Measurements from ENCODE around the gene ABLIM2. TPM values are rescaled to one million over a fixed set of nuclear protein-coding genes. Genes with fewer than 3 reads are reported as not detected.

Gene ABLIM2
- 0.90 and 1.0 TPM in 2 replicates for total RNA-seq (2021)
- long read RNA-seq, partial matches to known transcripts = 0 of 1 reads
- long read RNA-seq, other reads (novel, unspliced or antisense) = 1 of 1 reads

GRCh38 chr4:8158710-8159536, at the start of gene ABLIM2:
ABLIM2 (minus strand) TSS chr4:8158813; CDS start chr4:8158689, 124 bp downstream.
- H4K20me1 ChIP-seq (ENCODE audit: control insufficient read depth, insufficient read depth, insufficient read length) = no peaks in the 10 kb centered on the region
- peak; percentile 98 for DNase-seq
- H3K18ac ChIP-seq (ENCODE audit: insufficient read length, low read depth, low read length) = no peak within 1 kb of the TSS
- peak within 1 kb of the TSS; percentile 93 to 99 for H3K4me3 Mint-ChIP-seq
- no peak for TF ChIP-seq CTCF (conservative IDR thresholded peaks at IDR 0.05)
- H3K27me3 ChIP-seq (ENCODE audit: insufficient read depth, low read length) = peaks cover 8% of the 10 kb centered on the region; the same call in 1 of the 2 replicates
- no peaks in the 10 kb centered on the region for H3K9me3 ChIP-seq (ENCODE audit: control insufficient read depth, low read depth, low read length)
- H3T11ph ChIP-seq (ENCODE audit: low read length) = no peak within 1 kb of the TSS
- H3K4me1 ChIP-seq (ENCODE audit: insufficient read depth, low read length) = no peaks in the 10 kb centered on the region
- H2BK5ac ChIP-seq (ENCODE audit: insufficient read length, low read length) = no peak within 1 kb of the TSS
- H3K56ac ChIP-seq (ENCODE audit: insufficient read length, low read depth, low read length) = no peak within 1 kb of the TSS
- H3K4me2 ChIP-seq (ENCODE audit: insufficient read depth, insufficient read length, low read length) = peak within 1 kb of the TSS; percentile 90
- no peak within 1 kb of the TSS for H2BK20ac ChIP-seq (ENCODE audit: low read depth, low read length, poor library complexity, severe bottlenecking)
- H4K8ac ChIP-seq (replicated peaks; ENCODE audit: insufficient read length, low read depth, low read length) = no peak within 1 kb of the TSS
- no peak within 1 kb of the TSS for H3K9ac ChIP-seq (ENCODE audit: extremely low read depth, insufficient read length, low read length)
- H3K23me2 ChIP-seq (ENCODE audit: insufficient read length, low read depth, low read length, poor library complexity, severe bottlenecking) = peaks cover 9% of the 10 kb centered on the region
- no peak within 1 kb of the TSS for H2BK15ac ChIP-seq (ENCODE audit: low read depth, low read length)
- H3K79me1 ChIP-seq (ENCODE audit: insufficient read depth, low read depth, low read length, poor library complexity, severe bottlenecking) = no peaks in the 10 kb centered on the region
- H2AK5ac ChIP-seq (ENCODE audit: insufficient read length, low read length) = no peak within 1 kb of the TSS
- no peak within 1 kb of the TSS for H2BK120ac ChIP-seq (ENCODE audit: low read depth, low read length, poor library complexity, severe bottlenecking)
- no peaks in the 10 kb centered on the region for H3K36me3 Mint-ChIP-seq (ENCODE audit: insufficient read depth in 1 of 3, low read depth in 3 of 3)
- H4K5ac ChIP-seq (ENCODE audit: insufficient read length, low read depth, low read length) = no peak within 1 kb of the TSS
- H3K4ac ChIP-seq (ENCODE audit: low read depth, low read length) = no peak within 1 kb of the TSS
- H2AFZ ChIP-seq (ENCODE audit: low read length) = no peak within 1 kb of the TSS
- H3K27me3 Mint-ChIP-seq (ENCODE audit: low read depth) = peaks cover 56% of the 10 kb centered on the region
- H3K27ac ChIP-seq (ENCODE audit: insufficient read length, low read depth, low read length) = no peak within 1 kb of the TSS
- H3K14ac ChIP-seq (ENCODE audit: insufficient read depth, low read length) = no peak within 1 kb of the TSS; the same call in 1 of the 2 replicates
- no peak within 1 kb of the TSS for H4K91ac ChIP-seq (ENCODE audit: insufficient read length, low read depth, low read length)
- no peak within 1 kb of the TSS for H2BK12ac ChIP-seq (ENCODE audit: insufficient read length, low read depth, low read length)
- H3K27ac Mint-ChIP-seq = peak within 1 kb of the TSS in 1 of 3 experiments; percentile 74; a peak in 2 of 7 replicates
- no peaks in the 10 kb centered on the region for H3K9me3 Mint-ChIP-seq
- H3K23ac ChIP-seq (ENCODE audit: insufficient read length, low read depth, low read length) = no peak within 1 kb of the TSS
- H3K4me1 Mint-ChIP-seq = peaks cover 12% of the 10 kb centered on the region in 2 experiments
- WGBS (ENCODE audit: extremely low coverage, insufficient read length, low lambda C conversion rate) = no CpG with 5 or more reads among the region's 96 CpGs
- H3K79me2 ChIP-seq (ENCODE audit: insufficient read depth, low read length) = no peaks in the 10 kb centered on the region
